Suprapubic skin (tissue), 4 donors: ENCODE results near the gene CMAS. TPM values are rescaled to one million over a fixed set of nuclear protein-coding genes. Genes with fewer than 3 reads are reported as not detected.
A peak's percentile ranks its signal among the peaks of the same experiment; 100 is the strongest.
"Not testable (repeated sequence)": the region's sequence is repeated elsewhere in the genome, so short reads cannot be mapped to it uniquely, and the experiment has no call there.

ENCODE experiments used
- DNase-seq, 2 donors: peaks; one replicate each; pipeline ENCODE4 v3.0.0-alpha.2; 2019; ENCODE audit warnings: low spot score in 2 of 2
- H3K27ac ChIP-seq: fragments of 200-600 bp; sonication (generic); one replicate; pipeline ENCODE4 v1.5.1; 2019
- H3K27me3 ChIP-seq: fragments of 200-600 bp; sonication (generic); one replicate; pipeline ENCODE4 v1.5.1; 2019
- H3K36me3 ChIP-seq: fragments of 200-600 bp; sonication (generic); one replicate; pipeline ENCODE4 v1.5.1; 2019
- H3K4me1 ChIP-seq: fragments of 200-600 bp; sonication (generic); one replicate; pipeline ENCODE4 v1.5.1; 2019
- H3K4me3 ChIP-seq: fragments of 200-600 bp; sonication (generic); one replicate; pipeline ENCODE4 v1.5.1; 2019; ENCODE audit warnings: mild to moderate bottlenecking
- H3K9me3 ChIP-seq: fragments of 200-600 bp; sonication (generic); one replicate; pipeline ENCODE4 v1.5.1; 2019
- EP300 ChIP-seq: sonication (generic); formaldehyde crosslinking; IDR thresholded peaks from one replicate; pipeline ENCODE4 v1.6.1; 2017; ENCODE audit warnings: antibody characterized with exemption
- POLR2A ChIP-seq, 2 donors: fragments of 450-650 bp; IDR thresholded peaks; one replicate each; pipeline ENCODE4 v1.6.1; 2017; ENCODE audit warnings: antibody characterized with exemption in 2 of 2, mild to moderate bottlenecking in 2 of 2, moderate library complexity in 2 of 2
- POLR2AphosphoS5 ChIP-seq, 3 donors: sonication (generic); formaldehyde crosslinking; IDR thresholded peaks; one replicate each; pipeline ENCODE4 v1.6.1; 2017; ENCODE audit warnings: antibody characterized with exemption in 3 of 3
- WGBS: methylation state at CpG from one replicate; pipeline ENCODE4 v1.1.5; 2018; 5-methylcytosine and 5-hydroxymethylcytosine counted together
- total RNA-seq, 4 donors: library from RNA; depleted of rRNA; stranded (reverse); fragments of >200 nt; gene quantifications; one replicate each; pipeline ENCODE4 v1.1.0, GENCODE V29; 2016
- TF ChIP-seq, protein P1 (sequence below), 2 donors: fragments of 200-600 bp in 1 of 2; fragments of 450-650 bp in 1 of 2; sonication (generic) in 1 of 2; IDR thresholded peaks; one replicate each; pipeline ENCODE4 v1.5.1; 2016 to 2019; ENCODE audit warnings: antibody characterized with exemption in 2 of 2, mild to moderate bottlenecking in 1 of 2, moderate library complexity in 1 of 2

CMAS gene
- 10 to 100 TPM; 20.3 to 25.8 (median 22.9) TPM for total RNA-seq

- H3K9me3 ChIP-seq, result no peaks in the 10 kb centered on the region
- no peak for TF ChIP-seq POLR2AphosphoS5 (IDR thresholded peaks at IDR 0.05)
- peak in 1 of 2 donors; percentile 22 for TF ChIP-seq POLR2A (IDR thresholded peaks at IDR 0.05)
- H3K36me3 ChIP-seq, result no peaks in the 10 kb centered on the region
- WGBS, result 0% methylated on average over 23 of the region's 64 CpGs
- DNase-seq, result peak; percentile 85
- peak within 1 kb of the TSS; percentile 100 for H3K4me3 ChIP-seq
- no peaks in the 10 kb centered on the region for H3K27me3 ChIP-seq
- peaks cover 34% of the 10 kb centered on the region for H3K4me1 ChIP-seq
- peak within 1 kb of the TSS; percentile 93 for H3K27ac ChIP-seq
Observed at GRCh38 chr12:22046090-22046967, at the start of gene CMAS. CMAS (plus strand) TSS chr12:22046218; CDS start chr12:22046304, 86 bp downstream.

- Histone ChIP-seq H3K9me3 (no peaks in the 10 kb centered on the region), H3K36me3 (no peaks in the 10 kb centered on the region), H3K27ac (no peak overlapping the region), H3K4me1 (no peaks in the 10 kb centered on the region), H3K4me3 (no peak overlapping the region), H3K27me3 (no peaks in the 10 kb centered on the region)
- no peak for TF ChIP-seq EP300
- TF ChIP-seq POLR2A (IDR thresholded peaks at IDR 0.05), result no peak
- no peak for TF ChIP-seq POLR2AphosphoS5 (IDR thresholded peaks at IDR 0.05)
- TF ChIP-seq, protein P1, sequence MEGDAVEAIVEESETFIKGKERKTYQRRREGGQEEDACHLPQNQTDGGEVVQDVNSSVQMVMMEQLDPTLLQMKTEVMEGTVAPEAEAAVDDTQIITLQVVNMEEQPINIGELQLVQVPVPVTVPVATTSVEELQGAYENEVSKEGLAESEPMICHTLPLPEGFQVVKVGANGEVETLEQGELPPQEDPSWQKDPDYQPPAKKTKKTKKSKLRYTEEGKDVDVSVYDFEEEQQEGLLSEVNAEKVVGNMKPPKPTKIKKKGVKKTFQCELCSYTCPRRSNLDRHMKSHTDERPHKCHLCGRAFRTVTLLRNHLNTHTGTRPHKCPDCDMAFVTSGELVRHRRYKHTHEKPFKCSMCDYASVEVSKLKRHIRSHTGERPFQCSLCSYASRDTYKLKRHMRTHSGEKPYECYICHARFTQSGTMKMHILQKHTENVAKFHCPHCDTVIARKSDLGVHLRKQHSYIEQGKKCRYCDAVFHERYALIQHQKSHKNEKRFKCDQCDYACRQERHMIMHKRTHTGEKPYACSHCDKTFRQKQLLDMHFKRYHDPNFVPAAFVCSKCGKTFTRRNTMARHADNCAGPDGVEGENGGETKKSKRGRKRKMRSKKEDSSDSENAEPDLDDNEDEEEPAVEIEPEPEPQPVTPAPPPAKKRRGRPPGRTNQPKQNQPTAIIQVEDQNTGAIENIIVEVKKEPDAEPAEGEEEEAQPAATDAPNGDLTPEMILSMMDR (IDR thresholded peaks at IDR 0.05), result no peak
- 56% methylated on average over 2 of the region's 2 CpGs for WGBS
- DNase-seq, result no peak
Observed at GRCh38 chr12:21998295-21998694, 47.7 kb upstream of the CMAS start.

DNA sequence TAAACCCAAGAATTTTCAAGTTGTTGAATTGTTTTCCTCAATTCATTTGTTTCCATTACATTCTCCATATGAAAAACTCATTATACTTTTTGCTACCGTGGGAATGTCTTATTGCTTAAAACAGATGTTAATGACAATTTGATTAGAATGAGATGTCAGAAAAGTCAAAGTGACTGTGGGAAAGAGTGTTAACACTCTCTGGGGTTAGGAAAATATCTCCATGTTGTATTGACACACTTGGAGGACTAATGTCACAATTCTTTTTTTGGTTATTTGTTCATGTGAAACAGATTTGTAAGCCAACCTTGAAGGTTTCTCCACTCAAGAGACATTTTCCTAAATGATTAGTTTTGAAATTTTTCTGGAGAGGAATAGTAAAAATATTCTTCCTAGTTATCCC, 47.2 kb upstream of the CMAS start:
- Histone ChIP-seq H3K27me3 (no peaks in the 10 kb centered on the region), H3K36me3 (no peaks in the 10 kb centered on the region), H3K4me1 (no peaks in the 10 kb centered on the region), H3K4me3 (no peak overlapping the region), H3K27ac (no peak overlapping the region), H3K9me3 (no peaks in the 10 kb centered on the region)
- no peak for TF ChIP-seq POLR2AphosphoS5 (IDR thresholded peaks at IDR 0.05)
- TF ChIP-seq, protein P1 (IDR thresholded peaks at IDR 0.05), result no peak
- TF ChIP-seq EP300, result no peak
- no peak for TF ChIP-seq POLR2A (IDR thresholded peaks at IDR 0.05)
- 62% methylated on average over 1 of the region's 1 CpG for WGBS
- DNase-seq, result no peak

GRCh38 chr12:22002430-22002829, 43.6 kb upstream of the CMAS start:
- Histone ChIP-seq H3K9me3 (no peaks in the 10 kb centered on the region), H3K4me1 (no peaks in the 10 kb centered on the region), H3K27ac (no peak overlapping the region), H3K36me3 (no peaks in the 10 kb centered on the region), H3K27me3 (no peaks in the 10 kb centered on the region), H3K4me3 (no peak overlapping the region)
- TF ChIP-seq POLR2A (IDR thresholded peaks at IDR 0.05) (no peak), EP300 (no peak), POLR2AphosphoS5 (IDR thresholded peaks at IDR 0.05) (no peak)
- TF ChIP-seq, protein P1 (IDR thresholded peaks at IDR 0.05), result no peak
- DNase-seq, result no peak
- WGBS, result 89% methylated on average over 3 of the region's 3 CpGs

DNA sequence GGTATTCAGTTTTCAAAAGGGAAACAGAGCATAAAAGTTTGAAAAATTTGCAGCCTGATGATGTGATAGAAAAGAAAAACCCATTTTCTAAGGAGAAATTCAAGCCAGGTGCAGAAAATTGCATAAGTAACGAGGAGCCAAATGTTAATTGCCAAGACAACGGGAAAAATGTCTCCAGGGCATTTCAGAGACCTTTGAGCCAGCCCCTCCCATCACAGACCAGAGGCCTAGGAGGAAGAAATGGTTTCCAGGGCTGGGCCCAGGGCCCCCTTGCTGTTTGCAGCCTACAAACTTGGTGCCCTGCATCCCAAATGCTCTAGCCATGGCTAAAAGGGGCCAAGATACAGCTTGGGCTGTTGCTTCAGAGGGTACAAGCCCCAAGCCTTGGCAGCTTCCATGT, 38.2 kb upstream of the CMAS start:
- WGBS, result 40% methylated on average over 2 of the region's 2 CpGs
- H3K36me3 ChIP-seq, DNase-seq, H3K4me1 ChIP-seq, H3K27me3 ChIP-seq, H3K27ac ChIP-seq, H3K4me3 ChIP-seq, H3K9me3 ChIP-seq: not testable (repeated sequence)

DNA sequence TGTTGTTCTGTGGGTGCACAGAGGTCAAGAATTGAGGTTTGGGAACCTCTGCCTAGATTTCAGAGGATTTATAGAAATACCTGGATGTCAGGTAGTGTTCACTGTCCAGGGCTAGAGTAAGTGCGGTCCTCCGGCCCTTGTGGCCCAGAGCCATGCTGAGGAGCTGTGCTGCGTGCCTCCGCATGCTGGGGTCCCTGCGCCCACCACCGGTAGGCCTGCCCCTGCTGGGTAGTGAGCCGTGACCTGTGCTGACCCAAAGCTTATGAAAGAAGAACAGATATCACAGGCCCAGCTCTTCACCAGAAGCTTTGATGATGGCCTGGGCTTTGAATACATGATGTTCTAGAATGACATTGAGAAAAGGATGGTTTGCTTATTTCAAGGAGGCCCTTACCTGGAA, 37.8 kb upstream of the CMAS start:
- no peak overlapping the region for H3K27ac ChIP-seq
- H3K27me3 ChIP-seq, result no peaks in the 10 kb centered on the region
- no peaks in the 10 kb centered on the region for H3K4me1 ChIP-seq
- 90% methylated on average over 2 of the region's 7 CpGs for WGBS
- no peak for TF ChIP-seq POLR2AphosphoS5 (IDR thresholded peaks at IDR 0.05)
- TF ChIP-seq EP300, result no peak
- no peak for TF ChIP-seq POLR2A (IDR thresholded peaks at IDR 0.05)
- TF ChIP-seq, protein P1 (IDR thresholded peaks at IDR 0.05), result no peak
- DNase-seq, result no peak
- H3K4me3 ChIP-seq, result no peak overlapping the region
- no peaks in the 10 kb centered on the region for H3K9me3 ChIP-seq
- no peaks in the 10 kb centered on the region for H3K36me3 ChIP-seq
